ENCODE data around the gene KNDC1.

- TF ChIP-seq POLR2A (IDR thresholded peaks at IDR 0.05; ENCODE audit: low read length) = no peak
- no peak for TF ChIP-seq GATA1 (IDR thresholded peaks at IDR 0.05; ENCODE audit: low read depth, low read length)
These were observed 32.5 kb upstream of the KNDC1 start for GRCh38 chr10:133127291-133128125.

Data from erythroblast (primary cell).